GM12878 (cell line): ENCODE data around the gene MYL12A. TPM values are rescaled to one million over a fixed set of nuclear protein-coding genes. Genes with fewer than 3 reads are reported as not detected.

Source experiments
- ATAC-seq: fragments of 200-7000 bp; cut with Tn5 transposase; 3 replicates; pipeline ENCODE4 v1.9.1; 2020; ENCODE audit warnings: mild to moderate bottlenecking, moderate library complexity
- BruUV-seq: library from RNA; stranded (reverse); fragments of 400-500 nt; replicated peaks from 2 replicates; lab custom pipeline; 2021; lab: Mats Ljungman, UMichigan
- CTCF ChIA-PET: fragments of 300-600 bp; sonication (Branson Sonifier 250); formaldehyde crosslinking; extraction: SDS; loops from one replicate; lab custom pipeline; 2021; ENCODE audit warnings: inconsistent platforms; lab: Yijun Ruan, JAX
- POLR2A ChIA-PET: fragments of 350-600 bp; formaldehyde crosslinking; extraction: SDS; loops from one replicate; lab custom pipeline; 2021; ENCODE audit warnings: inconsistent platforms; lab: Charles Lee
- RAD21 ChIA-PET: fragments of 300-600 bp; sonication (Branson Sonifier 250); formaldehyde crosslinking; loops from one replicate; lab custom pipeline; 2023; ENCODE audit warnings: antibody characterized with exemption; ENCODE audit not compliant: unreplicated experiment; lab: Charles Lee
- SMC1A ChIA-PET: fragments of 300-600 bp; sonication (Branson Sonifier 250); formaldehyde crosslinking; loops from one replicate; lab custom pipeline; 2023; ENCODE audit not compliant: unreplicated experiment, uncharacterized antibody; lab: Charles Lee
- DNase-seq: peaks from one replicate; pipeline ENCODE4 v3.0.0-alpha.2; 2011; ENCODE audit warnings: low read depth, low spot score
- FAIRE-seq: peaks from 3 replicates; lab custom pipeline; 2011; peaks lifted over from hg19 to GRCh38; lab: Jason Lieb, UNC
- H2AFZ ChIP-seq: 2 replicates; pipeline ENCODE4 v1.6.0; 2011; ENCODE audit warnings: low read depth, low read length, control low read depth; ENCODE audit not compliant: control insufficient read depth
- H3K27ac ChIP-seq: 2 replicates; pipeline ENCODE4 v1.5.1; 2011; ENCODE audit warnings: control low read depth; ENCODE audit not compliant: control insufficient read depth, insufficient read depth
- H3K27me3 ChIP-seq, 2 experiments: replicated peaks in 1 of 2; 2 replicates each; pipeline versions ENCODE4 v1.6.0 to v1.6.1; 2011; ENCODE audit warnings: low read length in 1 of 2; ENCODE audit not compliant: control insufficient read depth in 2 of 2, insufficient read depth in 2 of 2
- H3K36me3 ChIP-seq, 2 experiments: 2 replicates each; pipeline ENCODE4 v1.5.1; 2011; ENCODE audit warnings: low read length in 1 of 2; ENCODE audit not compliant: control insufficient read depth in 2 of 2, insufficient read depth in 2 of 2
- H3K4me1 ChIP-seq: 2 replicates; pipeline ENCODE4 v1.6.1; 2011; ENCODE audit warnings: mild to moderate bottlenecking, low read length, moderate library complexity, mixed read lengths; ENCODE audit not compliant: control insufficient read depth, insufficient read depth
- H3K4me2 ChIP-seq: 2 replicates; pipeline ENCODE4 v1.6.0; 2011; ENCODE audit warnings: control low read depth; ENCODE audit not compliant: control insufficient read depth, insufficient read depth
- H3K4me3 ChIP-seq: fragments of 200-600 bp; sonication (generic); 2 replicates; pipeline ENCODE4 v1.5.1; 2016
- H3K79me2 ChIP-seq: 2 replicates; pipeline ENCODE4 v1.6.0; 2011; ENCODE audit warnings: low read length; ENCODE audit not compliant: control insufficient read depth, insufficient read depth
- H3K9ac ChIP-seq: 2 replicates; pipeline ENCODE4 v1.8.0; 2011; ENCODE audit warnings: low read length, control low read depth, mixed read lengths; ENCODE audit not compliant: control insufficient read depth, insufficient read depth
- H3K9me3 ChIP-seq: replicated peaks from 3 replicates; pipeline ENCODE4 v1.5.1; 2011; ENCODE audit warnings: mild to moderate bottlenecking, low read length; ENCODE audit not compliant: control insufficient read depth, insufficient read depth
- H4K20me1 ChIP-seq: 2 replicates; pipeline ENCODE4 v1.6.0; 2011; ENCODE audit not compliant: control insufficient read depth, insufficient read depth
- ATF2 ChIP-seq: IDR thresholded peaks from 2 replicates; pipeline ENCODE4 v1.6.1; 2012; ENCODE audit warnings: low read length, inconsistent platforms
- ATF7 ChIP-seq: fragments of 450-650 bp; IDR thresholded peaks from 2 replicates; pipeline ENCODE4 v1.6.1; 2016; ENCODE audit warnings: low read depth, mild to moderate bottlenecking
- GABPA ChIP-seq: IDR thresholded peaks from 2 replicates; pipeline ENCODE4 v1.6.1; 2014; ENCODE audit warnings: antibody characterized with exemption, low read depth, mild to moderate bottlenecking, inconsistent platforms
- JUNB ChIP-seq: IDR thresholded peaks from 2 replicates; pipeline ENCODE4 v1.6.1; 2016; ENCODE audit warnings: antibody characterized with exemption, mild to moderate bottlenecking
- MTA3 ChIP-seq: IDR thresholded peaks from 2 replicates; pipeline ENCODE4 v1.6.1; 2012; ENCODE audit warnings: low read length, inconsistent platforms, borderline replicate concordance
- NFIC ChIP-seq: IDR thresholded peaks from 2 replicates; pipeline ENCODE4 v1.6.1; 2012; ENCODE audit warnings: low read depth, mild to moderate bottlenecking, inconsistent platforms, low read length, moderate library complexity
- REST ChIP-seq: IDR thresholded peaks from 2 replicates; pipeline ENCODE4 v1.6.1; 2012; ENCODE audit warnings: mild to moderate bottlenecking, low read depth, low read length
- RUNX3 ChIP-seq: IDR thresholded peaks from 2 replicates; pipeline ENCODE4 v1.6.1; 2012; ENCODE audit warnings: low read length, inconsistent platforms
- SMAD1 ChIP-seq: fragments of 450-650 bp; IDR thresholded peaks from 2 replicates; pipeline ENCODE4 v1.6.1; 2018; ENCODE audit warnings: mild to moderate bottlenecking, low read depth; ENCODE audit not compliant: partially characterized antibody
- WRNIP1 ChIP-seq: IDR thresholded peaks from 2 replicates; pipeline ENCODE4 v1.6.1; 2011; ENCODE audit warnings: low read depth, low read length, improper control_type of control experiment, borderline replicate concordance
- ZNF24 ChIP-seq: fragments of 450-650 bp; IDR thresholded peaks from 2 replicates; pipeline ENCODE4 v1.6.1; 2017; ENCODE audit warnings: antibody characterized with exemption, mild to moderate bottlenecking
- ZSCAN29 ChIP-seq: fragments of 450-650 bp; IDR thresholded peaks from 2 replicates; pipeline ENCODE4 v1.6.1; 2017; ENCODE audit warnings: mild to moderate bottlenecking, moderate library complexity
- WGBS: methylation state at CpG from one replicate; pipeline ENCODE4 v1.1.6; 2016; ENCODE audit warnings: low lambda C conversion rate; ENCODE audit not compliant: insufficient replicate concordance, insufficient coverage; ENCODE audit errors: missing lambda C conversion rate; 5-methylcytosine and 5-hydroxymethylcytosine counted together
- in situ Hi-C: fragments of 300-500 bp; cut with MboI; formaldehyde crosslinking; loops from 9 replicates; pipeline ENCODE4 v1.14.3; 2018; ENCODE audit warnings: mixed read lengths
- intact Hi-C: fragments of 100-400 bp; cut with micrococcal nuclease; formaldehyde crosslinking; loops from one replicate; pipeline ENCODE4 v1.14.2; 2022; ENCODE audit not compliant: unreplicated experiment
- polyA plus RNA-seq, 11 experiments: library from polyadenylated mRNA; depleted of rRNA in 4 of 11; unstranded in 6 of 11; stranded (reverse) in 5 of 11; fragments of >200 nt; fragmentation: Nextera tagmentation in 4 of 11; fragmentation: Illumina TruSeq in 1 of 11; extraction: Ambion mirVana in 4 of 11; extraction: Trizol in 1 of 11; gene quantifications; 1 replicate in 1 of 11; 2 replicates in 10 of 11; pipeline versions ENCODE4 v1.2.1 to v1.2.3, GENCODE V29; 2011 to 2016; ENCODE audit warnings: inconsistent platforms in 2 of 11, missing spikeins in 2 of 11, low read depth in 1 of 11
- total RNA-seq, 4 experiments: library from RNA; depleted of rRNA in 3 of 4; stranded (reverse); fragments of >200 nt in 3 of 4; fragmentation: Illumina TruSeq in 1 of 4; extraction: Trizol in 1 of 4; gene quantifications; 2 replicates each; pipeline versions ENCODE4 v1.2.1 to v1.2.3, GENCODE V29; 2013 to 2021
- TF ChIP-seq, protein P1 (sequence below): fragments of 450-650 bp; IDR thresholded peaks from 2 replicates; pipeline ENCODE4 v1.6.1; 2016; ENCODE audit warnings: mild to moderate bottlenecking, moderate library complexity, borderline replicate concordance

The MYL12A gene
- total and polyA plus RNA-seq, 10 of the 15 experiments (the other 5 are each of a cell fraction or from before 2014, with no cell fraction given), result 488 to 1,663 (median 924) TPM

DNA sequence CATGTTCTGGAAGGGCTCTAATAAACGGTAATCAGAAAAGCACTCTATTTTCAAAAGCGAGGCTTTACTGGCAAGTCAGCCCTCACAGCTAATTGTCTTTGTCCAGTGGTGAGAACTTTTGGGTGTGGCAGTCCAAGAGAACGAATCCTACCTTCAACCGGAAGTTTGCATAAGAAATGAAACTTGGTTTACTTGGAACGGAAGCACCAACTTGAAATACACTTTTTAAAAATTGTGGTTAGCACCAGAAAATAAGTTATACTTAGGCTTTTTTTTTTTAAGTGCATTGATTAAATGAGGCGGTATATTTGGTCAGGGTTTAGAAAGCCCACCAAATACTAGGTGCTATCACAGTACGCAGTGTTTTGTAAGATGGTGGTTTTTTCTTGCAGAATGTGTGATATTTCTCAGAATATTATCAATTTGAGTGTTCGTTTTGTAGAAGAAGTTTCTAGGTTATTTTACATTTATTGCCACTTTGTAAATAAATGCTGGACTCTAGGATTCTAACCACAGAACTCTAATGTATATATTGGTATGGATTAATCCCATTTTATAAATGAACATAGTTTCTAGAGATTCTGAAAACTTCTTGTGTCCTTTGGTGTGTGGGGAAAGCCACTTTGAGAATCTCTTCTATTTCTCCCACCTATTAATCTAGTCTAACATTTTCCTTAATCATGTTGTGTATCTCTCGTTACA, 1.2 kb downstream of the MYL12A start:
- POLR2A ChIA-PET, result interaction anchor here (0.6 to 5.7 kb wide), 12 partner anchors 7 to 357 kb away, joined by 3 to 36 read pairs (median 6); partner anchors contain the start of gene MYL12B
- BruUV-seq, result TSS peak; percentile 73
- TF ChIP-seq ZSCAN29 (no peak), MTA3 (peak; percentile 33; the same call in 1 of the 2 replicates), WRNIP1 (no peak), RUNX3 (peak; percentile 74), NFIC (peak; percentile 60; the same call in 1 of the 2 replicates), ATF2 (peak; percentile 33; the same call in 1 of the 2 replicates), JUNB (0 out of 2 replicates have a peak, but pooled peaks have one; percentile 9), REST (no peak), ATF7 (0 out of 2 replicates have a peak, but pooled peaks have one; percentile 27), SMAD1 (peak; percentile 21), GABPA (peak; percentile 68; the same call in 1 of the 2 replicates), ZNF24 (no peak)
- TF ChIP-seq, protein P1, sequence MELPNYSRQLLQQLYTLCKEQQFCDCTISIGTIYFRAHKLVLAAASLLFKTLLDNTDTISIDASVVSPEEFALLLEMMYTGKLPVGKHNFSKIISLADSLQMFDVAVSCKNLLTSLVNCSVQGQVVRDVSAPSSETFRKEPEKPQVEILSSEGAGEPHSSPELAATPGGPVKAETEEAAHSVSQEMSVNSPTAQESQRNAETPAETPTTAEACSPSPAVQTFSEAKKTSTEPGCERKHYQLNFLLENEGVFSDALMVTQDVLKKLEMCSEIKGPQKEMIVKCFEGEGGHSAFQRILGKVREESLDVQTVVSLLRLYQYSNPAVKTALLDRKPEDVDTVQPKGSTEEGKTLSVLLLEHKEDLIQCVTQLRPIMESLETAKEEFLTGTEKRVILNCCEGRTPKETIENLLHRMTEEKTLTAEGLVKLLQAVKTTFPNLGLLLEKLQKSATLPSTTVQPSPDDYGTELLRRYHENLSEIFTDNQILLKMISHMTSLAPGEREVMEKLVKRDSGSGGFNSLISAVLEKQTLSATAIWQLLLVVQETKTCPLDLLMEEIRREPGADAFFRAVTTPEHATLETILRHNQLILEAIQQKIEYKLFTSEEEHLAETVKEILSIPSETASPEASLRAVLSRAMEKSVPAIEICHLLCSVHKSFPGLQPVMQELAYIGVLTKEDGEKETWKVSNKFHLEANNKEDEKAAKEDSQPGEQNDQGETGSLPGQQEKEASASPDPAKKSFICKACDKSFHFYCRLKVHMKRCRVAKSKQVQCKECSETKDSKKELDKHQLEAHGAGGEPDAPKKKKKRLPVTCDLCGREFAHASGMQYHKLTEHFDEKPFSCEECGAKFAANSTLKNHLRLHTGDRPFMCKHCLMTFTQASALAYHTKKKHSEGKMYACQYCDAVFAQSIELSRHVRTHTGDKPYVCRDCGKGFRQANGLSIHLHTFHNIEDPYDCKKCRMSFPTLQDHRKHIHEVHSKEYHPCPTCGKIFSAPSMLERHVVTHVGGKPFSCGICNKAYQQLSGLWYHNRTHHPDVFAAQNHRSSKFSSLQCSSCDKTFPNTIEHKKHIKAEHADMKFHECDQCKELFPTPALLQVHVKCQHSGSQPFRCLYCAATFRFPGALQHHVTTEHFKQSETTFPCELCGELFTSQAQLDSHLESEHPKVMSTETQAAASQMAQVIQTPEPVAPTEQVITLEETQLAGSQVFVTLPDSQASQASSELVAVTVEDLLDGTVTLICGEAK, result peak; percentile 47; the same call in 1 of the 2 replicates

More for the DNA sequence above, 1.2 kb downstream of the MYL12A start:
- CTCF ChIA-PET, result interaction anchor here (0.9 to 7.1 kb wide), 10 partner anchors 11 to 290 kb away, joined by 3 to 99 read pairs (median 6); no protein-coding TSS in a partner anchor
- ATAC-seq, result peak; percentile 13
- SMC1A ChIA-PET, result interaction anchor here (0.9 to 12.1 kb wide), 11 partner anchors 7 to 479 kb away, joined by 3 to 105 read pairs (median 11); no protein-coding TSS in a partner anchor
- in situ Hi-C loops, result loop anchor here (5.0 kb wide), 2 partner anchors 252 to 312 kb away; no protein-coding TSS in a partner anchor
- RAD21 ChIA-PET, result interaction anchor here (0.7 to 6.5 kb wide), 11 partner anchors 7 to 276 kb away, joined by 3 to 118 read pairs (median 7); no protein-coding TSS in a partner anchor
- Histone ChIP-seq H3K36me3 (peaks cover 0 to 6% of the 10 kb centered on the region in 2 experiments; a peak in 2 of 4 replicates), H3K27me3 (no peaks in the 10 kb centered on the region), H2AFZ (no peak overlapping the region), H3K4me3 (peak overlapping the region; percentile 91), H3K4me1 (peaks cover 9% of the 10 kb centered on the region; the same call in 1 of the 2 replicates), H3K9ac (peak overlapping the region; percentile 97), H3K9me3 (no peaks in the 10 kb centered on the region), H3K4me2 (peak overlapping the region; percentile 89), H3K79me2 (peaks cover 89% of the 10 kb centered on the region), H4K20me1 (0 out of 2 replicates have a peak, but pooled peaks cover 4% of the 10 kb centered on the region), H3K27ac (peak overlapping the region; percentile 95)
- DNase-seq, result no peak
- intact Hi-C loops, result loop anchor here (5.0 to 10.0 kb wide), 4 partner anchors 267 to 677 kb away; partner anchors contain the start of genes METTL4 and NDC80
- WGBS, result 1% methylated on average over 9 of the region's 9 CpGs
- peak; percentile 56 for FAIRE-seq
